Smooth muscle cell (in vitro differentiated cells): Measurements from ENCODE around the gene THAP12. TPM values are rescaled to one million over a fixed set of nuclear protein-coding genes. Genes with fewer than 3 reads are reported as not detected.

Experiments used
- DNase-seq: peaks from one replicate; lab custom pipeline; 2025; ENCODE audit not compliant: unreplicated experiment; lab: John Stamatoyannopoulos, UW
- H2AFZ ChIP-seq: fragments of 200-600 bp; sonication (generic); 2 replicates; pipeline ENCODE4 v1.6.0; 2016; ENCODE audit warnings: antibody characterized with exemption, low read depth, mild to moderate bottlenecking
- H3F3A ChIP-seq: fragments of 200-600 bp; sonication (generic); 2 replicates; pipeline ENCODE4 v1.6.0; 2017; ENCODE audit warnings: antibody characterized with exemption, low read depth
- H3K27ac ChIP-seq: fragments of 200-600 bp; sonication (generic); 2 replicates; pipeline ENCODE4 v1.5.1; 2016; ENCODE audit warnings: low read depth, mild to moderate bottlenecking
- H3K27me3 ChIP-seq: fragments of 200-600 bp; sonication (generic); 2 replicates; pipeline ENCODE4 v1.6.1; 2016; ENCODE audit warnings: low read depth, mild to moderate bottlenecking
- H3K36me3 ChIP-seq: fragments of 200-600 bp; sonication (generic); 2 replicates; pipeline ENCODE4 v1.5.1; 2016; ENCODE audit warnings: low read depth
- H3K4me1 ChIP-seq: fragments of 200-600 bp; sonication (generic); 2 replicates; pipeline ENCODE4 v1.5.1; 2016; ENCODE audit warnings: low read depth
- H3K4me2 ChIP-seq: fragments of 200-600 bp; sonication (generic); 2 replicates; pipeline ENCODE4 v1.6.0; 2016; ENCODE audit warnings: mild to moderate bottlenecking
- H3K4me3 ChIP-seq: fragments of 200-600 bp; sonication (generic); 2 replicates; pipeline ENCODE4 v1.5.1; 2016; ENCODE audit warnings: mild to moderate bottlenecking
- H3K79me2 ChIP-seq: fragments of 200-600 bp; sonication (generic); 2 replicates; pipeline ENCODE4 v1.6.0; 2016; ENCODE audit warnings: low read depth, mild to moderate bottlenecking
- H3K9ac ChIP-seq: fragments of 200-600 bp; sonication (generic); 2 replicates; pipeline ENCODE4 v1.6.0; 2016; ENCODE audit warnings: low read depth
- H3K9me3 ChIP-seq: fragments of 200-600 bp; sonication (generic); replicated peaks from 2 replicates; pipeline ENCODE4 v1.5.1; 2016; ENCODE audit warnings: low read depth
- H4K20me1 ChIP-seq: fragments of 200-600 bp; sonication (generic); 2 replicates; pipeline ENCODE4 v1.6.0; 2016; ENCODE audit warnings: low read depth
- WGBS: methylation state at CpG from one replicate; pipeline ENCODE4 v1.1.7; 2016; ENCODE audit warnings: low lambda C conversion rate; 5-methylcytosine and 5-hydroxymethylcytosine counted together
- polyA plus RNA-seq: library from polyadenylated mRNA; unstranded; fragments of >200 nt; fragmentation: Nextera tagmentation; extraction: Ambion mirVana; gene quantifications from 2 replicates; pipeline ENCODE4 v1.2.1, GENCODE V29; 2016
- total RNA-seq: library from RNA; depleted of rRNA; stranded (reverse); fragments of >200 nt; gene quantifications from 2 replicates; pipeline ENCODE4 v1.2.3, GENCODE V29; 2014
- TF ChIP-seq, protein P1 (sequence below): fragments of 200-600 bp; sonication (generic); IDR thresholded peaks from 2 replicates; pipeline ENCODE4 v1.5.1; 2017; ENCODE audit warnings: borderline replicate concordance, mild to moderate bottlenecking, antibody characterized with exemption; ENCODE audit not compliant: insufficient read depth, poor library complexity, severe bottlenecking

Gene THAP12
- total and polyA plus RNA-seq, 2 experiments from 2014 or later = 17.2 to 55.0 TPM

DNA sequence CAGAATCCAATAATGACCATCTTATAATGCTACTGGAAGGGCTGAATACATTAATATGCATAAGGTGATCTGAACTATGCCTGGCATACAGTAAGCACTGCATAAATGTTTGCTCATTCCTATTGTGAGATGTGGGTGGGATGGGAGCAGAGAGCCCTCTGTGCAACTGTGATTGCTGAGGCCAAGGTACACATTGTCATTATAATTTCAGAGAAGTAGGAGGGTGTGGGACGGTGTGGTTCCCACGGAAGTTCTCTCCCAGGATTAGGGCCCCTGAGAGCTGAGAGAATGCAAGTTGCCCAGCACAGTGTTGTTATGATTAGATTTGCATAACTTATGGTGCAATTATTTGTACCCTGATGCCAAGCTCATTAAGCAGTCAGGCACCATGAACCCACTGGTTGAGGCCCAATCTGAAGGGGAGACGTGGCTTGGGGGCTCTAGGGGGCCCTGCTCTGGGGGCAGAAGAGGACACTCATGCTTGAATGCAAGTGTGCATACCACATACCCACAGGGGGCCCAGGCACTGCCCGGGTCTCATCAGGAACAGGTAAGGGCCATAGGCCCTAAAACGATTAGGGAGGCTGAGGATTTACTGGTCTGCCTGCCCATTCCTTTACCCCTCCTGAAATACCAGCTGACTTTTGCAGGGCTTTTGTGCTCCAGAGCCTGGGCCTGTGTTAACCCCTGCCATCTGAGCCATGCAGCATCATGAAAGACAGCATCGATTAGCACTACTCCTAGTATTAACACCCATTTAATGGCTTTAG, 72.8 kb downstream of the THAP12 start:
- no peak overlapping the region for H2AFZ ChIP-seq
- 79% methylated on average over 6 of the region's 6 CpGs for WGBS
- no peaks in the 10 kb centered on the region for H3K79me2 ChIP-seq
- H3K36me3 ChIP-seq = no peaks in the 10 kb centered on the region
- H3K9ac ChIP-seq = no peak overlapping the region
- TF ChIP-seq, protein P1, sequence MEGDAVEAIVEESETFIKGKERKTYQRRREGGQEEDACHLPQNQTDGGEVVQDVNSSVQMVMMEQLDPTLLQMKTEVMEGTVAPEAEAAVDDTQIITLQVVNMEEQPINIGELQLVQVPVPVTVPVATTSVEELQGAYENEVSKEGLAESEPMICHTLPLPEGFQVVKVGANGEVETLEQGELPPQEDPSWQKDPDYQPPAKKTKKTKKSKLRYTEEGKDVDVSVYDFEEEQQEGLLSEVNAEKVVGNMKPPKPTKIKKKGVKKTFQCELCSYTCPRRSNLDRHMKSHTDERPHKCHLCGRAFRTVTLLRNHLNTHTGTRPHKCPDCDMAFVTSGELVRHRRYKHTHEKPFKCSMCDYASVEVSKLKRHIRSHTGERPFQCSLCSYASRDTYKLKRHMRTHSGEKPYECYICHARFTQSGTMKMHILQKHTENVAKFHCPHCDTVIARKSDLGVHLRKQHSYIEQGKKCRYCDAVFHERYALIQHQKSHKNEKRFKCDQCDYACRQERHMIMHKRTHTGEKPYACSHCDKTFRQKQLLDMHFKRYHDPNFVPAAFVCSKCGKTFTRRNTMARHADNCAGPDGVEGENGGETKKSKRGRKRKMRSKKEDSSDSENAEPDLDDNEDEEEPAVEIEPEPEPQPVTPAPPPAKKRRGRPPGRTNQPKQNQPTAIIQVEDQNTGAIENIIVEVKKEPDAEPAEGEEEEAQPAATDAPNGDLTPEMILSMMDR = no peak
- H4K20me1 ChIP-seq = no peaks in the 10 kb centered on the region
- no peak overlapping the region for H3K27ac ChIP-seq
- H3K4me3 ChIP-seq = no peak overlapping the region
- no peak for DNase-seq
- no peaks in the 10 kb centered on the region for H3K9me3 ChIP-seq
- no peaks in the 10 kb centered on the region for H3K4me1 ChIP-seq
- H3K4me2 ChIP-seq = no peak overlapping the region
- H3K27me3 ChIP-seq = peaks cover 4% of the 10 kb centered on the region
- H3F3A ChIP-seq = no peaks in the 10 kb centered on the region

DNA sequence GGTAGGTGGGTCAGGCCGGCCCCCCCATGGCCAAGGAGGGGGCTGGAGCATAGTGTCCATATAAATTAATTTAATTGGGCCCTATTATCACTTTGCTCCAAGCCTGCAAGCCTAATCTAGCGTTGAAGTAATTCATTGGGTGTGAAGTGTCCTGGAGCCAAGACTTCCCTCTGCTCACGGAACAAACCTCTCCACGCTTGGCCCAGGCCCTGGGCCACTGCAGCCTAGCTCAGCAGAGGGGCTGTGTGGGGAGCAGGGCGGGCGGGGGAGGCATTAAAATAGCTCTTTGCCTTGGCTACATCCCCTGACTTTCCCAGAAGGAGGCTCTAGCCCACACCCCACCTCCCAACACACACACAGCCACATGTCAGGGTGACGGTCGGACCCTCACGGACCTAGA, 73.5 kb downstream of the THAP12 start:
- Histone ChIP-seq H3K79me2 (no peaks in the 10 kb centered on the region), H3K4me3 (no peak overlapping the region), H3K9me3 (no peaks in the 10 kb centered on the region), H3F3A (no peaks in the 10 kb centered on the region), H3K36me3 (no peaks in the 10 kb centered on the region), H3K27ac (no peak overlapping the region), H3K9ac (no peak overlapping the region), H3K27me3 (peaks cover 4% of the 10 kb centered on the region), H3K4me2 (no peak overlapping the region), H2AFZ (no peak overlapping the region), H4K20me1 (no peaks in the 10 kb centered on the region), H3K4me1 (no peaks in the 10 kb centered on the region)
- TF ChIP-seq, protein P1 = no peak
- no peak for DNase-seq
- WGBS = 92% methylated on average over 9 of the region's 9 CpGs

DNA sequence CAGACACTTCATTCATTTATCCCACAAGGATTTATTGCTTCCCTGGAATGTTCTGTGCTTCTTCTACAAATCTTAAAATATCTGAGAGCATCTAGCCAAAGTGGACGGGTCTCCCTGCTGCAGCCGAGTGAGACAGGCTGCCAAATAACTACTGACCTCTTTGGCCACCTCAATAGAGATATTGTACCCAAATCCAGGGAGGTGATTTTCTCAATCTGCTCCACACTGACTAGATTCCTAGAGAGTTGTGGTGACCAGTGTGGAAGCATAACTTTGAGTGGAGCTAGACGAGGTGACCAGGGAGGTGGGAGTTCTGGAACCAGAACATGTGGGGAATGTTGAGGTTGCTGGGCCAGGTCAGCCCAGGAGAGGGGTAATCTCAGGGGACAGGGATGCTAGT, 77.5 kb downstream of the THAP12 start:
- WGBS = 84% methylated on average over 3 of the region's 3 CpGs
- no peak for DNase-seq
- no peak overlapping the region for H3K4me3 ChIP-seq
- H4K20me1 ChIP-seq = no peaks in the 10 kb centered on the region
- H2AFZ ChIP-seq = no peak overlapping the region
- no peak overlapping the region for H3K4me2 ChIP-seq
- peaks cover 5% of the 10 kb centered on the region for H3K27me3 ChIP-seq
- no peaks in the 10 kb centered on the region for H3K79me2 ChIP-seq
- H3K9ac ChIP-seq = no peak overlapping the region
- H3F3A ChIP-seq = no peaks in the 10 kb centered on the region
- no peaks in the 10 kb centered on the region for H3K36me3 ChIP-seq
- H3K4me1 ChIP-seq = no peaks in the 10 kb centered on the region
- no peak overlapping the region for H3K27ac ChIP-seq
- TF ChIP-seq, protein P1 = no peak
- no peaks in the 10 kb centered on the region for H3K9me3 ChIP-seq

DNA sequence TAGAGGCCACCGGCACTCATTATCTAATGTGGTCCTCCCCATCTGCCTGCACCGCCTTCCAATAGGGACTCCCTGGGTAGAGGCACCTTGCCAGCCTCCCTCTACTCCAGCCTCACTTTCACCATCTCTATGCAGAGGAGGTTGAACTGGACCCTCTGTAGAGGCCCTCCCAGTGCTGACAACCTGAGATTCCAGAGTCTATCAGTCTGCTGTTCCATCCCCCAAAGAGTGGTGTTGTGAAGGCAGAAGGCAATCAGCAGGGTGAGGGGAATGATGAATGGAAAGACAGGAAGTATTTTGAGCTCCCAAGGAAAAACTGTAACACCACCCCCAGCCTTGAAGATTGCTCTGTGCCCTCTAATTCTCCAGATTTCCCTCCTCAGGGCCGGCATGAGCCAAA, 77.9 kb downstream of the THAP12 start:
- Histone ChIP-seq H3K4me1 (no peaks in the 10 kb centered on the region), H2AFZ (no peak overlapping the region), H3K27me3 (peaks cover 5% of the 10 kb centered on the region), H4K20me1 (no peaks in the 10 kb centered on the region), H3K36me3 (no peaks in the 10 kb centered on the region), H3K4me3 (no peak overlapping the region), H3K27ac (no peak overlapping the region), H3K4me2 (no peak overlapping the region), H3F3A (no peaks in the 10 kb centered on the region), H3K79me2 (no peaks in the 10 kb centered on the region), H3K9ac (no peak overlapping the region), H3K9me3 (no peaks in the 10 kb centered on the region)
- 69% methylated on average over 3 of the region's 3 CpGs for WGBS
- TF ChIP-seq, protein P1 = no peak
- DNase-seq = no peak
